Measurements from ENCODE around the gene NDUFB3.

- peak; percentile 73 to 83 for TF ChIP-seq POLR2A (IDR thresholded peaks at IDR 0.05)
- TF ChIP-seq, protein P1, sequence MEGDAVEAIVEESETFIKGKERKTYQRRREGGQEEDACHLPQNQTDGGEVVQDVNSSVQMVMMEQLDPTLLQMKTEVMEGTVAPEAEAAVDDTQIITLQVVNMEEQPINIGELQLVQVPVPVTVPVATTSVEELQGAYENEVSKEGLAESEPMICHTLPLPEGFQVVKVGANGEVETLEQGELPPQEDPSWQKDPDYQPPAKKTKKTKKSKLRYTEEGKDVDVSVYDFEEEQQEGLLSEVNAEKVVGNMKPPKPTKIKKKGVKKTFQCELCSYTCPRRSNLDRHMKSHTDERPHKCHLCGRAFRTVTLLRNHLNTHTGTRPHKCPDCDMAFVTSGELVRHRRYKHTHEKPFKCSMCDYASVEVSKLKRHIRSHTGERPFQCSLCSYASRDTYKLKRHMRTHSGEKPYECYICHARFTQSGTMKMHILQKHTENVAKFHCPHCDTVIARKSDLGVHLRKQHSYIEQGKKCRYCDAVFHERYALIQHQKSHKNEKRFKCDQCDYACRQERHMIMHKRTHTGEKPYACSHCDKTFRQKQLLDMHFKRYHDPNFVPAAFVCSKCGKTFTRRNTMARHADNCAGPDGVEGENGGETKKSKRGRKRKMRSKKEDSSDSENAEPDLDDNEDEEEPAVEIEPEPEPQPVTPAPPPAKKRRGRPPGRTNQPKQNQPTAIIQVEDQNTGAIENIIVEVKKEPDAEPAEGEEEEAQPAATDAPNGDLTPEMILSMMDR (IDR thresholded peaks at IDR 0.05) = peak in 1 of 4 experiments; percentile 10
Observed at GRCh38 chr2:201071479-201072200, at the start of gene NDUFB3, which contains the start of gene HYCC2.
